Loucy (cell line): ENCODE results near the gene CCDC92.

ENCODE experiments used
- H2AFZ ChIP-seq: fragments of 200-600 bp; sonication (generic); 2 replicates; pipeline ENCODE4 v1.6.0; 2016; ENCODE audit warnings: antibody characterized with exemption, mild to moderate bottlenecking, low read length, moderate library complexity
- H3F3A ChIP-seq: fragments of 200-600 bp; 2 replicates; pipeline ENCODE4 v1.6.0; 2016; ENCODE audit warnings: antibody characterized with exemption, low read depth, mild to moderate bottlenecking
- H3K27me3 ChIP-seq: fragments of 200-600 bp; sonication (generic); 2 replicates; pipeline ENCODE4 v1.6.1; 2014; ENCODE audit warnings: low read length, mild to moderate bottlenecking; ENCODE audit not compliant: insufficient read depth, poor library complexity, severe bottlenecking
- H3K36me3 ChIP-seq: fragments of 200-600 bp; sonication (generic); 2 replicates; pipeline ENCODE4 v1.6.1; 2016; ENCODE audit warnings: low read length; ENCODE audit not compliant: insufficient read depth
- H3K4me1 ChIP-seq: fragments of 200-600 bp; sonication (generic); 2 replicates; pipeline ENCODE4 v1.5.1; 2014; ENCODE audit warnings: low read length, mild to moderate bottlenecking; ENCODE audit not compliant: insufficient read depth, poor library complexity, severe bottlenecking
- H3K4me2 ChIP-seq: fragments of 200-600 bp; sonication (generic); 2 replicates; pipeline ENCODE4 v1.6.0; 2014; ENCODE audit warnings: antibody characterized with exemption, low read length, low read depth, mild to moderate bottlenecking; ENCODE audit not compliant: poor library complexity, severe bottlenecking
- H3K4me3 ChIP-seq: fragments of 200-600 bp; sonication (generic); 2 replicates; pipeline ENCODE4 v1.5.1; 2014; ENCODE audit warnings: low read length, mild to moderate bottlenecking, mixed read lengths; ENCODE audit not compliant: poor library complexity, severe bottlenecking
- H3K79me2 ChIP-seq: fragments of 200-600 bp; sonication (generic); 2 replicates; pipeline ENCODE4 v1.6.1; 2014; ENCODE audit warnings: low read length; ENCODE audit not compliant: insufficient read depth
- H3K9ac ChIP-seq: fragments of 200-600 bp; sonication (generic); 2 replicates; pipeline ENCODE4 v1.6.0; 2014; ENCODE audit warnings: mild to moderate bottlenecking, low read depth, low read length, moderate library complexity; ENCODE audit not compliant: poor library complexity, severe bottlenecking
- H3K9me2 ChIP-seq: fragments of 200-600 bp; sonication (generic); replicated peaks from 2 replicates; pipeline ENCODE4 v1.6.1; 2016; ENCODE audit warnings: low read depth, low read length, mixed read lengths
- H3K9me3 ChIP-seq: fragments of 200-600 bp; sonication (generic); 2 replicates; pipeline ENCODE4 v1.6.1; 2014; ENCODE audit warnings: mild to moderate bottlenecking, antibody characterized with exemption, low read length, low read depth; ENCODE audit not compliant: insufficient read depth
- H4K20me1 ChIP-seq: fragments of 200-600 bp; sonication (generic); 2 replicates; pipeline ENCODE4 v1.6.0; 2014; ENCODE audit warnings: antibody characterized with exemption, low read length, mild to moderate bottlenecking; ENCODE audit not compliant: insufficient read depth, poor library complexity, severe bottlenecking
- EZH2phosphoT487 ChIP-seq: fragments of 200-600 bp; IDR thresholded peaks from 2 replicates; pipeline ENCODE4 v1.6.1; 2018; ENCODE audit warnings: antibody characterized with exemption, mild to moderate bottlenecking, moderate library complexity, borderline replicate concordance
- TF ChIP-seq, protein P1 (sequence below): fragments of 200-600 bp; sonication (generic); conservative IDR thresholded peaks from 2 replicates; pipeline ENCODE4 v1.5.1; 2014; ENCODE audit warnings: mild to moderate bottlenecking, antibody characterized with exemption, low read length

CCDC92 gene

DNA sequence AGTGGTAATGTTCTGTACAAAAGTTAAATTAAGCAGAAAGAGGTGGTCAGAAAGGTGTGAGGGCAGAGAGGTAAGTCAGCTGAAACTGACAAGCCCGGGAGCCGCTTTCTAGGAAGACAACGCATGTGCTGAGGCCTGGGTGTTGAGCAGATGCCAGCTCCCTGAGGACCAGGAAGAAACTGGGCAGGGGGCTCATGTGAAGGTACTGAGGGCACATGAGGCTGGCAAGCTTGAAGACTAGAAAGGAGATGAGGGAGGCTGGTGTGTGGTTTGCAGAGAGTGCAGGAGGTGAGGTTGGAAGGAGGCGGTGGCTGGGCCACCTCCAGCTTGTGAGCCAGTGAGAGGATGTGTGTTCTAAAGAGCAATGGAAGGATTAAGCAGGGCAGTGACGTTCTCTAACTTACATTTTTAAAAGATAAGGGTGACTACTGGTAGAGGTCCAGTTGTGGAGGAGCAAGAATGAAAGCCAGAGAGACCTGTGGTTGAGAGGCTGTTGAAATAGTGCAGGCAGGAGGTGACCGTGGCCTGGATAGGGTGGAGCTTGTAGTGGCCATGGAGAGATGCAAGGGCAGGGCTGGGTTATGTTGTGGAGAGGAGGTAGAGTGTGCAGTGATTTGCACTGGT, 29.5 kb upstream of the CCDC92 start:
- Histone ChIP-seq H3K9me2 (no peaks in the 10 kb centered on the region), H3K79me2 (peaks cover 23% of the 10 kb centered on the region; the same call in 1 of the 2 replicates), H3K27me3 (no peaks in the 10 kb centered on the region), H3K36me3 (peaks cover 65% of the 10 kb centered on the region; the same call in 1 of the 2 replicates), H3K4me3 (no peak overlapping the region), H3K4me1 (no peaks in the 10 kb centered on the region), H3F3A (no peaks in the 10 kb centered on the region), H3K9me3 (no peaks in the 10 kb centered on the region), H4K20me1 (peaks cover 3% of the 10 kb centered on the region), H2AFZ (no peak overlapping the region), H3K9ac (no peak overlapping the region), H3K4me2 (no peak overlapping the region)
- no peak for TF ChIP-seq EZH2phosphoT487
- TF ChIP-seq, protein P1, sequence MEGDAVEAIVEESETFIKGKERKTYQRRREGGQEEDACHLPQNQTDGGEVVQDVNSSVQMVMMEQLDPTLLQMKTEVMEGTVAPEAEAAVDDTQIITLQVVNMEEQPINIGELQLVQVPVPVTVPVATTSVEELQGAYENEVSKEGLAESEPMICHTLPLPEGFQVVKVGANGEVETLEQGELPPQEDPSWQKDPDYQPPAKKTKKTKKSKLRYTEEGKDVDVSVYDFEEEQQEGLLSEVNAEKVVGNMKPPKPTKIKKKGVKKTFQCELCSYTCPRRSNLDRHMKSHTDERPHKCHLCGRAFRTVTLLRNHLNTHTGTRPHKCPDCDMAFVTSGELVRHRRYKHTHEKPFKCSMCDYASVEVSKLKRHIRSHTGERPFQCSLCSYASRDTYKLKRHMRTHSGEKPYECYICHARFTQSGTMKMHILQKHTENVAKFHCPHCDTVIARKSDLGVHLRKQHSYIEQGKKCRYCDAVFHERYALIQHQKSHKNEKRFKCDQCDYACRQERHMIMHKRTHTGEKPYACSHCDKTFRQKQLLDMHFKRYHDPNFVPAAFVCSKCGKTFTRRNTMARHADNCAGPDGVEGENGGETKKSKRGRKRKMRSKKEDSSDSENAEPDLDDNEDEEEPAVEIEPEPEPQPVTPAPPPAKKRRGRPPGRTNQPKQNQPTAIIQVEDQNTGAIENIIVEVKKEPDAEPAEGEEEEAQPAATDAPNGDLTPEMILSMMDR, result no peak

DNA sequence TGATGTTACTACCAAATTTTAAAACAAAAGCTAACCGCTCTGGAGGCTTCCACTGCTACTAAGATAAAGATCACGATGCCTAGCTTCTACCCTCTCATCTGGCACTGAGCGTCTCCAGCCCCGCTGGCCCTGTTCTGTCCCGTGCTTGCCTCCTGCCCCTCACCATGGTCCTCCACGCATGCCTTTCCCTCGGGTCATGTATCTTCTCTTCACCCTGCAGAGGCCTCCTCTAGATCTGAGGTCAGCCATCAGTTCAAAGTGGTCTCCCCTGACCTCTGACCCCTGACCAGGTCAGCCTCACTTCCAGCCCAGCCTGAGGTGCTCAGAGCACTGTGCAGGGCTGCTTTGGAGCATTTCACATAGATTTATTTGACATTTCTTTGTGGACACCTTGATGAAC, 28.7 kb upstream of the CCDC92 start:
- H3K36me3 ChIP-seq, result peaks cover 66% of the 10 kb centered on the region; the same call in 1 of the 2 replicates
- no peak overlapping the region for H3K9ac ChIP-seq
- H3K4me3 ChIP-seq, result no peak overlapping the region
- H3F3A ChIP-seq, result no peaks in the 10 kb centered on the region
- TF ChIP-seq, protein P1, result no peak
- TF ChIP-seq EZH2phosphoT487, result no peak
- H3K4me1 ChIP-seq, result no peaks in the 10 kb centered on the region
- no peaks in the 10 kb centered on the region for H3K9me2 ChIP-seq
- peaks cover 23% of the 10 kb centered on the region; the same call in 1 of the 2 replicates for H3K79me2 ChIP-seq
- no peaks in the 10 kb centered on the region for H3K27me3 ChIP-seq
- no peak overlapping the region for H3K4me2 ChIP-seq
- no peak overlapping the region for H2AFZ ChIP-seq
- H3K9me3 ChIP-seq, result no peaks in the 10 kb centered on the region
- H4K20me1 ChIP-seq, result peaks cover 3% of the 10 kb centered on the region

DNA sequence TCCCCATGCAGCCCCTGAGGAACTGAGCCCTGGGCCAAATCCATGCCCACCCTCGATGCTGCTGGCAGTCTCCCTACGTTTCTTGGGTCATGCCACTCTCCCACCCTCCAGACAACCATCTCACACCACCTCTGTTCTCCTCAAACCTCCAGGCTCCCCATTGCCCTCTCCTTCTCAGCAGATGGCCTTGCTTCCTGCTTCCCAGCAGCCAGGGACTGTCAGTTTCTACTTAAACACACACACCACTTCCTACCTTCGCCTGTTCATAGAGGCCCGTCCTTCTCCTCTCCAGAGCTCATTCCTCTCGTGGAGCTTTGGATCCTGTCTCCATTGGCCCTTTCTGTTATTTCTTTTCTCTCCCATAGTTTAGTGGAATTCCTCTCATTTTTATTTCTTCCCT, 27.5 kb upstream of the CCDC92 start:
- peaks cover 4% of the 10 kb centered on the region for H3K4me1 ChIP-seq
- no peak overlapping the region for H3K9ac ChIP-seq
- H3K4me3 ChIP-seq, result no peak overlapping the region
- H3K9me2 ChIP-seq, result no peaks in the 10 kb centered on the region
- peaks cover 28% of the 10 kb centered on the region; the same call in 1 of the 2 replicates for H3K79me2 ChIP-seq
- no peak overlapping the region for H2AFZ ChIP-seq
- no peaks in the 10 kb centered on the region for H3F3A ChIP-seq
- TF ChIP-seq, protein P1, result no peak
- no peak for TF ChIP-seq EZH2phosphoT487
- peaks cover 55% of the 10 kb centered on the region; the same call in 1 of the 2 replicates for H3K36me3 ChIP-seq
- no peaks in the 10 kb centered on the region for H3K9me3 ChIP-seq
- no peaks in the 10 kb centered on the region for H3K27me3 ChIP-seq
- no peak overlapping the region for H3K4me2 ChIP-seq
- H4K20me1 ChIP-seq, result peaks cover 3% of the 10 kb centered on the region
